AG08396 (cell line): ENCODE data around the gene PAFAH1B1.
"Not testable (repeated sequence)": the region's sequence is repeated elsewhere in the genome, so short reads cannot be mapped to it uniquely, and the experiment has no call there.

Experiments used
- DNase-seq: peaks from one replicate; pipeline ENCODE4 v3.0.0; 2012; ENCODE audit warnings: low spot score, mixed read lengths

The PAFAH1B1 gene

GRCh38 chr17:2690165-2691068 is 97.0 kb downstream of the PAFAH1B1 start:
- DNase-seq, result peak; percentile 8

GRCh38 chr17:2691069-2691871 is 97.8 kb downstream of the PAFAH1B1 start:
- no peak for DNase-seq

GRCh38 chr17:2691965-2692780 is 98.7 kb downstream of the PAFAH1B1 start:
- DNase-seq, result peak; percentile 7

GRCh38 chr17:2692781-2693135 is 99.3 kb downstream of the PAFAH1B1 start:
- DNase-seq, result no peak

- peak; percentile 7 for DNase-seq
Measured at GRCh38 chr17:2693561-2694380, 100.3 kb downstream of the PAFAH1B1 start.

- DNase-seq, result peak; percentile 7
Measured at GRCh38 chr17:2694381-2695242, 101.2 kb downstream of the PAFAH1B1 start.

- peak; percentile 15 for DNase-seq
Measured at GRCh38 chr17:2695243-2695960, 101.9 kb downstream of the PAFAH1B1 start.

- peak; percentile 8 for DNase-seq
Measured at GRCh38 chr17:2695961-2696760, 102.7 kb downstream of the PAFAH1B1 start.

- DNase-seq, result no peak
Measured at GRCh38 chr17:2697611-2698162, 104.2 kb downstream of the PAFAH1B1 start.

- not testable (repeated sequence) for DNase-seq
Measured at GRCh38 chr17:2699216-2699805, 105.9 kb downstream of the PAFAH1B1 start.

GRCh38 chr17:2700030-2700490 is 106.6 kb downstream of the PAFAH1B1 start:
- no peak for DNase-seq

GRCh38 chr17:2700491-2701141 is 107.2 kb downstream of the PAFAH1B1 start:
- no peak for DNase-seq

GRCh38 chr17:2701161-2701995 is 107.9 kb downstream of the PAFAH1B1 start:
- DNase-seq, result no peak

GRCh38 chr17:2701996-2702741 is 108.7 kb downstream of the PAFAH1B1 start:
- no peak for DNase-seq

- DNase-seq, result no peak
Measured at GRCh38 chr17:2703181-2703580, 109.7 kb downstream of the PAFAH1B1 start.

GRCh38 chr17:2703606-2704005 is 110.2 kb downstream of the PAFAH1B1 start:
- DNase-seq, result no peak
